Suppressor macrophage (primary cell): Measurements from ENCODE around the gene RHO.
A peak's percentile ranks its signal among the peaks of the same experiment; 100 is the strongest.

Experiments used
- DNase-seq, 4 experiments: peaks; one replicate each; pipeline ENCODE4 v3.0.0-alpha.2; 2020 to 2022

The RHO gene

DNA sequence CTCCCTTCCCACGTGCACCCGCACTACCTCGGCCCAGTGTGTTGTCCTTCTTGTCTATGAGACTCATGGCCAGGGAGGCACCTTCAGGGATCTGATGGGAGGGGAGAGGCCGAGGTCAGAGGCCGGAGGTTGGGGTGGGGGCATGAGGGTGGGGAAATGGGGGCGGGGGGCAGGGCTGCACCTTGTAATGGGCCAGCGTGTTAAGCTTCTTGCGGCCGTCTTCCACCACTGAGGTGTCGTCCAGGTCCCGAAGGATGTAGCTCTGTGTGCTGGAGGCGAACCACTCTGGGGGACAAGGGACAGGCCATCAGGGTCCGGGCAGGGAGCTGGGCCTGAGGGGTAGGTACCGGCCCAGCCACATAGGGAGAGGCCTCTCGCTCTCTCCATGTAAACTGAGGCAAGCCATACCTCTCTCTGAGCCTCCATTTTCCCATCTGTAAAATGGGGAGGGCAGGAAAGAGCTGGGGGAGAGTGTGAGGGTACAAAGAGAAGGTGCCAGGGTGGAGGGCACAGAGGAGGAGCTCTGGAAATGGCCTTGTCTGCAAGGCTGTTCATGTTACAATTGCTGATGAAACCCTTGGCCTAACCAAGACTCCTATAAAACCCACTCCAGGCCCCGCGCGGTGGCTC lies 33.3 kb downstream of the RHO start:
- DNase-seq = no peak

DNA sequence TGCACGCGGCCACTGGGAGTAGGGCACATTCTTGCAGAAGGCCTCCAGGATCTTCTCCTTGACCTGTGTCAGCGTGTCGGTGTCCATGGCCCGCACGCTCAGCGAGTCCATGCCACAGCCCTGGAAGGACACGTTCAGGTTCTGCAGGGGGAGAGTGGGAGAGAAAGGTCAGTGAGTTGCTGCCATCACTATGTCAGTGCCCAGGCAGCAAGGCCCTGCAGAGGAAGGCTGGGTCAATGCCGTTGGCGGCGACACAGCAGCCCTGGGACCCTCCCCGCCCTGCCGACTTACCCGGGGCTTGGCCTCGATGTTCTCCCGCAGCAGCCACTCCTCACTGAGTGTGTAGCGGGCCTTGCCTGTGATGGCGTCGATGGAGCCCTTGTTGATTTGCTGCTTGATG lies 34.4 kb downstream of the RHO start:
- no peak for DNase-seq

DNA sequence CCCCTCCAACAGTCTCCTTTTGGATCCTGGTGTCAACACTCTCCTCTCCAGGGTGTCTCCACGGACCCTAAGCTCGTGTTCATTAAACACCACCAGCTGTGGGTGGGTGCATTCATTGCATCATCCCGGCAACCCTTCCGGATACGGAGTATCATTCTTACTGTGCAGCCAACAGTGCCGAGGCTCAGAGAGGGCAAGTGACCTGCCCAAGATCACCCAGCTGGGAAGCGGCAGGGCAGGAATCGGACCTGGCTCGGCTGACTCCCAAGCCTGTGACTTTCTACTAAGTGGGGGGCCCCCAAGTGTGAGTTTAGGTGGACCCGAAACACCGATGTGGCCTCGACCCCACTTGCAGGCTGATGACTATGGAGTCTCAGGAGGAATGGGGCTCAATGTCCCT lies 34.9 kb downstream of the RHO start:
- DNase-seq = no peak

DNA sequence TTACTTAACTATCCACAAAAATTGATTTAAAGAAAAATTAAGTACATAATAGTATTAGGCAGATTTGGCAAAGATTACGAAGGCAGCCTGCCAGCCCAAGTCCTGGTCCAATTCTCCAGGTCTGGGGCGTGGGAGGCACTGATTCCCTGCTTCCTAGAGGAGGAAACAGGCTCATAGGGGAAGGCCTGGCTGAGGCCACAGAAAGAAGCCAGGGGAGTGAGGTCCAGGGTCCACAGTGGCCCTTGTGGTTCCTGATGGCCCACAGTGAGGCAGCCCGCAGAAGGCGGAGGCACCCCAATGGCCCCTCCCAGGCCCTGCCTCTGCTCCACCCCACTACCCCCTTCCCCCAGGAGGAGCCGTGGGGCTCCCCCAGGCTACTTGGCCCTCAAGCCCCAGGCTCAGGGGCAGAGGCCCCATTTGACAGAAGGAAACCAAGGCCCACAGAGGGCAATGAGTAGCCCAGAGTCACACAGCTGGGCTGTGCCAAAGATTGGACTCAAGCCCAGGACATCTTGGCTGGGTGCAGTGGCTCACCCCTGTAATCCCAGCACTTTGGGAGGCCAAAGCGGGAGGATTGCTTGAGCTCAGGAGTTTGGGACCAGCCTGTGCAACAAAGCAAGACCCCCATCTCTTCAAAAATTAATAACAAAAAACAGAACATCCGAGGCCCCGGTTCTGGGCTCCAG lies 35.6 kb downstream of the RHO start:
- DNase-seq = no peak

DNA sequence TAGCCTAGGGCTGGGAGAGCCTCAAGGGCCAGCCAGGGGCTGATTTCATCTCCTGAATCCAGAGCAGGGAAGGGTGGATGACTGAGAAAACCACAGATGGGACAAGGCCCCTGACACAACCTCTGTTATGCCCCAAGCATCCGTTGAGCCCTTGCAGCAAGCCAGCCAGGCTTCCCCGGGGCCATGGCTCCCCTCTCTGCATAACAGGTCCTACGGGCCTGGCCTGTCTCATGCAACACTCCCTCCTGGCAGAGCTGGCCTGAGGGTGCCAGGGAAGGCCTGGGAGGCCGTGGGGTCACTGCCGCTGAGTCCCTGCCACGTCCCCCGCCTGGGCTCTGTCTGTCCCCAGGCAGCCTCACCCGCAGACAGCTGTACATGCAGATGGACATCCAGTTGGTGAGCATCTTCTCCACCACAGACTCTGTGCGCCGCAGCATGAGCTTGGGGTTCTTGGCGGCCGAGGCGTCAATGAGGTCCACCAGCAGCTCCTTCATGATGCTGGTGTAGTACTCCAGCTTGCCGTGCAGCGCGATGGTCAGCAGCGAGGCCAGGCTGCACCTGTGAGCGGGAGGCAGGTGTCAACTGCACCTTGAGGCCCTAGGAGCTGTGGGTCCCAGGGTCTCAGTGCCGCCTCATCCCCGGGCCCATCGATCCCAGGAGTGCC lies 36.7 kb downstream of the RHO start:
- no peak for DNase-seq

DNA sequence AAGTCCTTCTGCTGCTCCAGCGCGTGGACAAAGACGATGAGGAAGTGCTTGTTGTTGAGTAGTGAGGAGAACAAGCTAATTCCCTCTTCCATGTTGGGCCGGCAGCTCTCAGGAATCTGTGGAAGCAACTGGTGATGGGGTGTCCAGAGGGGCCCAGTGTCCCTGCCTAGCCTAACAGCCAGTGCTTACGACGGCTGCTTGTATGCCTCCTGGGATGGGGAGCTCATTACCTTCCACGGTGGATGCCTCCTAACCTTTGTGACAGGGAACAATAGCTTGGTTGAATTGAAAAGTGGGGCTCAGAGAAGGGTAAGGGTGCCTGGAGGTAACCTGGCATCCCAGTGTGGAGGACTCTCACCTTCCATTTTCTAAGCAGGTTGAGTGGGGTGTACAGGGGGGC lies 37.5 kb downstream of the RHO start:
- DNase-seq = no peak

DNA sequence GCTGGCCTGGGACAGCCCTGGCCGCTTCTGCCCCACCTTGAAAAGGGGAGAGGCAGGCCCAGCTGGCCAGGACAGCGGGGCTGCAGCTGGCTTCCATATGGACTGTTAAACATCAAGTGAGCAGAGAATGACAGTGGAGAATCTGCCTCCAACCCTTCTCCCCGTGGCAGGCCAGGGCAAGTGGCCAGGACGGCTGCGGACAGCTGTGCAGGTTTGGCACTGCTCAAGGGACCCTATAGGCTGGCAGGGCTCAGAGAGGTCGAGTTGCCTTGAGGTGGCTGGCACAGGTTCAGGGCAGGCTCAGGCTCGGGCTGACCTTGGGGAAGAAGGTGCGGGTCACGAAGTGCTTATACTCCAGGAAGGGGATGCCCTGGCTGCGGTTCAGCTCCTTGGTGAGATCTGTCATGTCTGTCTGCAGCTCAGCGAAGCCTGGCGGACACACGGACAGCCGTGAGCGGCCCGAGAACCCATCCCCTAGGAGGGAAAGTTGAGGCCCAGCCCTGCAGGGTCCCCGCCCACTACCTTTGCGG lies 38.8 kb downstream of the RHO start:
- DNase-seq = no peak

DNA sequence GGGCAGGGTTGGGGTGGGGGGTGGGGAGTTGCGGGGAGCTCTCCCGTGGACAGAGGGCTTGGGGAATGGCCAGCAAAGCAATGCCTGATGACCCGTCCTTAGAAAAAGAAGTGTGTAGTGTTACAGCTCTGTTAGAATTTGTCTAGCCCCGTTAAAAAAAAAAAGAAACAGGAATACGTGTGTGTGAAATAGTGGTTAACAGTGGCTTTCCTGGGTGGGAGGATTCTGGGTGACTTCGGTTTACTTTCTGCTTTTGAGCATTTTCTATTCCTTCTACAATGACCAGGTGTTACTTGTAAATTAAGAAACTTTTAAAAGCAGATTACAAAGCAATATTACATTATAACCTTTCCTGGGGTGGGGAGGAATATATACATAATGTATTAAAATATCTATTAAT lies 39.5 kb downstream of the RHO start:
- DNase-seq = no peak

DNA sequence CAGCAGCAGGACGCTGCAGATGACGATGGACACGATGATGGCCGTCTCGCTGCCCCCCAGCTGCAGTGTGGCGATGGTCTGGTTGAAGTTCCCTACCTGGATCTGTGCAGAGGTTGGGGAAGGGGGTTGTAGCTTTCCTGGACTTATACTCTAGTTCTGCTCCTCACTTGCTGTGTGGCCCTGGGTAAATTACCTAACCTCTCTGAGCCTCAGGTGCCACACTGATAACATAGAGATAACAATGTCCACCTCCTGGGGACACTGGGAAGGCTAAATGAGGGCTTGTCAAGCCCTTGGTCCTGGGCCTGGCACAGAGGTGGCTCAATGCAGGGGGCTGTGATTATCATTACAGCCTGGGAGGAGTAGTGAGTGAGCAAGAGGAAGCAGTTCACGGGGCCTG lies 41.4 kb downstream of the RHO start:
- no peak for DNase-seq

DNA sequence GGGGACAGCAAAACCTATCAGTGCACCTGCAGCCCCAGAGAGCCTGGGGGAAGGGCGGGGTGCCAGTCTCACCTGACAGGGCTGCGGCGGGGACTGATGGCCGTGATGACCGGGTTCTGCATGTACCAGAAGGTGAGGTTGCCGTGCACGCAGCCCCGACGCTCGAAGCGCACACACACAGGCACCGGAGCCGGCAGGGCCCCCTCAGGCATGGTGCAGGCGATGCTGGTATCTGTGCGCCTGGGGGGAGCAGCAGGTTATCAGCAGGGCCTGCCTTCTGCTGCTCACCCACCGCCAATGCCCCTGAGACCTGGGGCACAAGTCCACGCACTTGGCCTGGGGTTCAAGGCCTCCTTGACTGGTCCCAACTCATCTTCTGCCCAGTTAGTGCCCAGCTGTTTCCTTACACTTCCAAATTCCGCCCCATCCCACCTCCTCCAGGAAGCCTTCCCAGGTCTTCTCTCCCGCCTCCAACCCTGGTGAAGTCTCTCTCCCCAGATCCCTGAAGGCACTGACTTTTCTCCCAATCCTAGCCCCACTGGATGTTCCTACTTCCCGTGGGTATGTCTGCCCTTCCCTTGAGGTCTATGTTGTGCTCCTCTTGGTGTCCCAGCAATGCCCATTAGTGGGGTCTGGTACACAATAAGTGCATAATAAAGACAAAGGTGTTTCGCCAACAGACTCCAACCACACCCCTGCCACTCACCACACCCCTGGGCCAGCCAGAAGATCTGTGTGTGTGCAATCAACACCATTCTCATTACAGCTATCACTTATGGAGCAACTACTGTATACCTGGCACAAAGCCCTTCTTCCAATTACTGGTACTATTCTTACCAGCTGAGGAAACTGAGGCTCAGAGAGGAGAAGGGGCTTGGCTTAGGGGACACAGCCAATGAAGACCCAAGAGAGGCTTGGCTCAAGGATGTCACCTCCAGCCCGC lies 43.4 kb downstream of the RHO start:
- no peak for DNase-seq

DNA sequence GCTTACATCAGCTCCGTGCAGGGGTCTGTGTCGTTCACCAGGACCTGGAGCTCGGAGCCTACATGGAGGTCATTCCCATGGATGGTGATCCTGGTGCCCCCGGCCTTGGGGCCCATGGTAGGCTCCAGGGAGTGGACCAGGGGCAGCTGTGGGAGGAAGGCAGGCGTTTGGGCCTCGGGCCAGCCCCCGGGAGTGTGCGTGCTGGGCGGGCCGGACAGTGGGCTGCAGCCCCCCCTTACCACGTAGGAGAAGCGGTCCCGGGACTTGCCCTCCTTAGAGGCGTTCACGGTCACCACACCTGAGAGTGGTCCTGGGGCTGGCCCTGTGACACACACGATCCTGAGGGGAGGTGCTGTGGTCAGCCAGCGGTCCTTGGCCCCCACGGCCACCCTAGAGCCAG lies 44.2 kb downstream of the RHO start:
- DNase-seq = no peak

DNA sequence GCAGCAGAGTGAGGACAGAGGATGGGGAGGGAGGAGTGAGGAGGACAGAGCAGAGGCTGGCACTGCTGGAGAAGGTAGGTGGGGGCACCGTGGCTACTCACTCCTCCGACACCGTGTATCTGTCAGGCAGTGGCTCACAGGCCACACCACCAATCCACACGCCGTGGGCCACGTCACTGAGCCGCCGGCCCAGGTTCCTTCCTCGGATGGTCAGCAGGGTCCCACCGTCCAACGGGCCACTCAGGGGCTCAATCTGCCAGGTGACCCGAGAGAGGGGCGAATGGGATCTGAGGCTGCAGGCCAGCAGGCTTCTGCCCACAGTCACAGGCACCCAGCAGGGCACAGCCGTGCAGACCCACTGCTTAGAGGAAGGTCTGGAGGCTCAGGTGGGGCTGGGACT lies 45.1 kb downstream of the RHO start:
- DNase-seq = no peak

DNA sequence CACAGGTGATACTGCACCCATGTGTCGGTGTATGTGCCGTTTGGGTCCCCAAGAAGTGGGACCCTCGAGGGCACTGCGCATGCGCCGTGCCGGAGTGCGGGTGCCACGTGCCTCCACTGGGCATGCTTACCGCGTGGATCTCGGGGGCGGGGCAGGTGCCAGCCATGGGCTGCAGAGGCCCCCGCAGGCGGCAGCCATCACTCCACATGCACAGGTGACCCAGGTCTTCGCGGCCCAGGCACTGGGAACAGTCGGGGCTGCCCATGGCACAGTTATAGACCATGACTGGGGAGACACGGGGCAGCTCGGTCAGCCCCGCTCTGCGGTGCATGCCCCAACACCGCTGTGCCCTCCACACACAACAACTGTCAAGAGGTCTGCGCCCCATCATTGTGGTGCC lies 45.8 kb downstream of the RHO start:
- DNase-seq = no peak

DNA sequence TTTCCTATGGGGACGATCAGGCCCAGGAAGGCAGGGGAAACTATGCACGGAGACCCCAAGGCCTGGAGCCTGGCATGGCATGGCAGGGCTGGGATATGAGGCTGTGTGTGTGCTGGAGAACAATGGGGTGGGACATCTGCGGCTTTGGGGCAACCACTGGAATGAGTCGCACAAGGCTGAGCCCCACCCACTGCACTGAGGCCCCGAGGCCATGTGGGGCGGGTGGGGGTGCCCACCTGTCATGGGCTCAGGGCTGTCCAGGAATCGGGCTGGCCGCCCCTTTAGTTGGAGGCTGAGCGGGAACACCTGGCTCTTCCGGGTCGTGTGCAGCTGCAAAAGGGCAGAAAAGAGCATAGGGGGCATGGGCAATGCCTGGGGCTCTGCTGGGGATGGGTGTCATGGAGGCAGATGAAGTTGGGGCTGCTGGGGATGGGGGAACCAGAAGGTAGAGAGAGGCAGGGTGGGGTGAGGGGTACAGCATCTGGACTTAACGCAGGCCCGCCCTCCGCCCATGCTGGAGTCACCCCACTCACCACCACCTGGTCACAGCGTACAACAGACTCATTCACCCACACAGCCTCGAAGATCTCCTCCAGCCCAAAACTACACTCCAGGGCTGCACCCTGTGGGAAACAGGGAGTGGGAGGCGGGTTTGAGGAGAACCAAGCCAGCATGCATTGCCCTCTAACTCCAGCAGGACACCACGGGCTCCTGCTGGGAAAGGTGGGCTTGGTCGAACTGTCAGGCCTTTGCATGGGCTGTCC lies 47.0 kb downstream of the RHO start:
- DNase-seq = no peak

DNA sequence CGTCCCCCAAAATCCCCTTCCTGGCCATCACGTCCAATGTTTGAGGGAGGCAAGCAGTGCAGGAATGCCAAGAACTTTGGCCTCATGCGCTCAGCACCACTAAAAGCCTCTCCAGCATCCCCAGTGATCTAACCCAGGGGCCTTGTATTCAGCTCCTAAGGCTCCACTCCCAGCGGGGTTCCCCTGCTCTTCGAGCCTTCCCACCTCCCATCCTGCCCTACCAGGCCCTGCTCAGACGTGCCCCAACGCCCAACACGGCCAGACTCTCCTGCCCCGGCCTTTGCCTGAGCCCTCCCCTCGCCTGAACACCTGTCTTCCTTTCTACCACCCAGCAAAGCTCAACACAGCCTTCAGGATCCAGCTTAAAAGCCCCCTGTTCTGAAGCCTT lies 47.6 kb downstream of the RHO start:
- no peak for DNase-seq

DNA sequence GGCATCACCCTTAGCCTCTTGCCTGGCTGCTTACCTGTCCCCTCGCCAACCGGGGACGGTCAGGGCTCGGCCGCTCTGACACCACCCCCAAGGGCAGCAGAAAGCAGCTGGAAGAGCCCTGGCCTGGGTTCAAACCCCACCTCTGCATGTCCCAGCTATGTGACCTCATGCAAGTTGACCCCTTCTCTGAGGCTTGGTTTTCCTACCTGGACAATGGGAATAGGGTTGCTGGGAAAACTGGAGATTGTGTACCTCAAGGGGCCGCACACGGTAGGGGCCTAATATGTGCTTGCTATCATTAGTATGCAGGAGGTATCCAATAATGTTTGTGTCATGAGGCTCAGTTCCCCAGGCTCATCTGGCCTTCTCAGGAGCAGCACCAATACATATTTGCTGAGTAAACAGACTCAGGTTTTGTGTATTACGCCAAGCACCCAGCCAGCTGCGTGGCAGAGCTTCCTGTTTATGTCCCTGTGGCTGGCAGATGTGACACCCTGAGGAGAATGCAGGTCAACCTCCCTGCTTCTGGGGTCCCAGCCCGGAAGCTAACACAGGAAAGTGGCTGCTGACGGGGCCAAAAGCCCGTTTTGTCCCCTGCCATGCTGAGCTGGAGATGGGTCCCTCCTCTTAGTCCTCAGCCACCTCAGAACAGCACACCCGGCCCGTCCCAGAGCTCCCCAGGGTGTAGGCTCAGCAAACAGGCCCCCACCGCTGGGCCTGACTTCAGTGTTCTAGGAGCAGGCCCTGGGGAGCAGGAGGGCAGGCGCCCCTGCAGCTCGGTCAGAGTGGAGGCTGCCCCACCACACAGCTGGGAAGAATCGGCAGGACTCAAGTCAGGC lies 48.3 kb downstream of the RHO start:
- DNase-seq = peak; percentile 76 to 88 (median 84)

DNA sequence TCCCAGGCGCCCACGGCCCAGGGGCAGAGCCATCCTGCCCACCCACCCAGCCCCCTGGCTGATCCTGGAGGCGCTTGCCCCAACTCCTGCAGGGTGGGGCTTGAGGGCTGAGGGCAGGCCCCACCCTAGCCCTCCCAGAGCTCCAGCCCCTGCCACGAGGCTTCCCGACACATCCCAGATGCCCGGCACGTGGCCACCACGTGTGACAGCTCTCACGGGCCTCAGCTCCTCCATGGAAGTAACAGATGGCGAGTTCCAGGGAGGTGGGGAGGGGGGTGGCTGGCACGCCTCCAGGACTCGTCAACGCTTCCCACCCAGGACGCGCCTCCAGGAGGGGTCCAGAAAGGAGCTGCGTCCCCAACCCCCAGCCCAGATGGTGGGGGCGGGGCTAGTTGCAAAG lies 48.9 kb downstream of the RHO start:
- peak; percentile 55 to 70 (median 58) for DNase-seq

DNA sequence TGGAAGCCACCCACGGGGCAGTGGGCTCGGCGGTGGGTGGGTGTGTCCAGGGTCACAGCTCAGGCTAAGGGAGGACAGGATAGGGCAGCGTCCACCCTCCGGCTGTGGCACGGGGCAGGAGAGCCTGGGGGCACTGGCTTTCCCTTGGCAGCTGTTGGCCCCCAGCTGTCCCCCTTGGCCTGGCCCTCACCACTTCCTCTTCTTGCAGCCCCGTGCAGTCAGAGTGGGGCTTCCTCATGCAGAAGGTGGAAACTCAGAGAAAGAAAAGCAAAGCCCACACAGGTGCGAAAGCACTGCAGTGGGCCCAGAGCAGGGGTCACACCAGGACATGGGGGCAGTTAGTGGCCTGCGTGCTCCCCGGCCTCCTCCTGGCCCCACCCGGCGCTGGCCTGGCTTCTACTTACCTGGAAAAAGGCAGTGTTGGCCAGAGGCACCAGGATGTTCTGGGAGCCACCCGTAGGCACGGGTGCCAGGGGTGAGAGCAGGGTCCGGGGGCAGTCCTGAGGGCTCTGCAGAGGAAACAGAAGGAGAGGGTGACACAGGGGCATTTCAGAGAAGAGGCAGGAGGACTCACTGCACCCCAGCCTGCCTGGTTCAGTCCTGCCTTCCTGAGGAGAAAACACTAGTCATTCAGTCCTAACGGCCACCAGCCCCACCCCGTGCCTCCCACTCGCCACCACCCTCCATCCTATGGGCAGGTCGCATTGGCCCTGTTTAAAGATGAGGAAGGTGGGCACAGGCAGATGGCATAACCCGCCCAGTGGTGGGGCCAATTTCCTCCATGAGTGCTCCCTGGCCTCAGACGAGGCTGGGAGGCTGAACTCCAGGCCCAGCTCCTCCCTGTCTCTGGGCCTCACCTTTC lies 49.7 kb downstream of the RHO start:
- peak; percentile 77 to 85 (median 84) for DNase-seq

DNA sequence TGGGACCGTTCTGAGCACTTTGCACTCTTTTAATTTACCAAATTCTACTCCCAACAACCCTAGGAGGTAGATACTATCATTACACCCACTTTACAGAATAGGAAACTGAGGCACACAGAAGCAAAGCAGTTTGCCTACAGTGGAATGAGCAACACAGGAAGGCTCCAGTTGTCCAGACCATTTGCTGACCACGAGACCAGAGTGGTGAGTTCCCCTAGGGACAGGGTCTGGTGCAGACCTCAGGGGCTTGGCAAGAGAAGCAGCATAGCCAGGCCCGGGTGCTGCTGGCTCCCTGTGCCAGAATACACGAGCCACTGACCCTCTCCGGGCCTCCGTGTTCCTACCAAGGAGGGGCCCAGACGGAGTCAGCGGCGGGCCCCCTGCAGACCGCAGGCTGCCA lies 51.6 kb downstream of the RHO start:
- no peak for DNase-seq

DNA sequence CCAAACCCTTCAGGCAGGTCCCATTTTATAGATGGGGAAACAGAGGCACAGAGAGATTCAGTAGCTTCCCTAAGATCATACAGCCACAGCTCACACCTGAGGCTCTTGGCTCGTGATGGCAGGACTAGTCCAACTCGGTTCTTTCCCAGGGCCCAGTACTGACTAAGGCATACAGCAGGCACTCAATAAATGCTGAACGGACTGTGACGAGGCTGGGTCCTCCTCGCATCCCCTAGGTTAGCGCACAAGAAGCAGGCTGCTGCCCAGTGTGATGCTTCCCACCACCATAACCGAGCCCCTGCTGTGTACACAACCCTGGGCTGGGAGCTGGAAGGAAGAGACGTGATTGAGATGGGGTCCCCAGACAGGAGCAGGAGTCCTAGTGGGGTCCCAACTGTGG lies 53.2 kb downstream of the RHO start:
- DNase-seq = no peak
